ENCODE results near the gene OR5A1. TPM values are rescaled to one million over a fixed set of nuclear protein-coding genes. Genes with fewer than 3 reads are reported as not detected.

The OR5A1 gene
- total and polyA plus RNA-seq, 2 experiments from 2014 or later, result not detected

DNA sequence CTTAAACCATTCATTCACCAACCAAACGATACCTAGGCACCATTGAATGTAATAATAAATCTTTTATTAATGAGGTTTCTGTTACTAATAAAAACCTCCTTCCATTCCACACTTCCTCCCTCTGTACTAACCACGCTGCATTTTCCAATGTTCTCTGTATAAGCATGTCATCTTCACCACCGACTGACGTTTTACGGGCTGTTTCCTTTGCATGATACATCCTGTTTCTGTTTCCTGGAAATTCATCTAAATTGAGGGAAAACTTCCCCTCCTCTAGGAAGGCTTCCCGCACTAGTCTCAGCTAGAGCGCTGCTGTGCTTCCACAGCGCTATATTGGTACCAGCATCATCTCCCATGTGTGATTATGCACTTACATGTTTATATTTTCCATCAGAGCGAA is 38.9 kb downstream of the OR5A1 start:
- DNase-seq (ENCODE audit: low read depth in 1 of 2, low spot score in 1 of 2), result no peak
- Histone ChIP-seq H3K27ac (no peak overlapping the region), H3K4me1 (ENCODE audit: low read depth) (no peaks in the 10 kb centered on the region), H3K27me3 (no peaks in the 10 kb centered on the region), H3K36me3 (no peaks in the 10 kb centered on the region), H3K9me3 (ENCODE audit: low read depth) (no peaks in the 10 kb centered on the region), H3K4me3 (no peak overlapping the region)
- TF ChIP-seq, protein P1, sequence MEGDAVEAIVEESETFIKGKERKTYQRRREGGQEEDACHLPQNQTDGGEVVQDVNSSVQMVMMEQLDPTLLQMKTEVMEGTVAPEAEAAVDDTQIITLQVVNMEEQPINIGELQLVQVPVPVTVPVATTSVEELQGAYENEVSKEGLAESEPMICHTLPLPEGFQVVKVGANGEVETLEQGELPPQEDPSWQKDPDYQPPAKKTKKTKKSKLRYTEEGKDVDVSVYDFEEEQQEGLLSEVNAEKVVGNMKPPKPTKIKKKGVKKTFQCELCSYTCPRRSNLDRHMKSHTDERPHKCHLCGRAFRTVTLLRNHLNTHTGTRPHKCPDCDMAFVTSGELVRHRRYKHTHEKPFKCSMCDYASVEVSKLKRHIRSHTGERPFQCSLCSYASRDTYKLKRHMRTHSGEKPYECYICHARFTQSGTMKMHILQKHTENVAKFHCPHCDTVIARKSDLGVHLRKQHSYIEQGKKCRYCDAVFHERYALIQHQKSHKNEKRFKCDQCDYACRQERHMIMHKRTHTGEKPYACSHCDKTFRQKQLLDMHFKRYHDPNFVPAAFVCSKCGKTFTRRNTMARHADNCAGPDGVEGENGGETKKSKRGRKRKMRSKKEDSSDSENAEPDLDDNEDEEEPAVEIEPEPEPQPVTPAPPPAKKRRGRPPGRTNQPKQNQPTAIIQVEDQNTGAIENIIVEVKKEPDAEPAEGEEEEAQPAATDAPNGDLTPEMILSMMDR (IDR thresholded peaks at IDR 0.05; ENCODE audit: low read depth, low read length), result no peak

DNA sequence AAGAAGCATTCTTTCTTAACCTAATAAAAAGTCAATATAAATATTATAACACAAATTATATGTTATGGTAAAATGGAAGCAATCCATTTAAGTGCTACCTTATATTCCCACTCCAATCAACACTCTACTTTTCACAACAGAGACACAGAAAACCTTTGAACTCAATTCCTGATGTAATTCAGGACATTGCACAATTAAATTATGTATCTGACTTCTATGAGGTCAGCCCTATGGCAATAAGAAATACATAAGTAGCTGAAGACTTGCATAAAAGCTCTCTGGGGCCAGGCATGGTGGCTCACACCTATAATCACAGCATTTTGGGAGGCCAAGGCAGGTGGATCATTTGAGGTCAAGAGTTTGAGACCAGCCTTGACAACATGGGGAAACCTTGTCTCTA is 43.6 kb downstream of the OR5A1 start:
- Histone ChIP-seq H3K36me3 (no peaks in the 10 kb centered on the region), H3K9me3 (ENCODE audit: low read depth) (no peaks in the 10 kb centered on the region), H3K27ac (no peak overlapping the region), H3K4me3 (no peak overlapping the region), H3K4me1 (ENCODE audit: low read depth) (no peaks in the 10 kb centered on the region), H3K27me3 (no peaks in the 10 kb centered on the region)
- DNase-seq (ENCODE audit: low read depth in 1 of 2, low spot score in 1 of 2), result no peak
- TF ChIP-seq, protein P1 (IDR thresholded peaks at IDR 0.05; ENCODE audit: low read depth, low read length), result no peak

DNA sequence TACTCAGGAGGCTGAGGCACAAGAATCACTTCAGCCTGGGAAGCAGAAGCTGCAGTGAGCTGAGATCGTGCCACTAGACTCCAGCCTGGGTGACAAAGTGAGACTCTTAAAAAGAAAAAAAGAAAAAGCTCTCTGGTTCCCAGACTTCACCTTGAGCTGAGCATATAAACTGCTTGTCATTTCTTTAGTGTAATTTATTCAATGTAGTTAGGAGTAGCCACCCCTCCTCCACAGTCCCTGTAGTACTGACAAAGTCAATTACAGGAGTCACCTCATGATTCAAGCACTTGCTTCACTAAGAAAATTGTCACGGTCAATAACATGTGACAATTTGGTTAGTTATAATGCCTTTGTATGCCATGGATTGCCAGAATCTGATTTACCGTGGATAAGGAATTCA is 44.1 kb downstream of the OR5A1 start:
- Histone ChIP-seq H3K27ac (no peak overlapping the region), H3K36me3 (no peaks in the 10 kb centered on the region), H3K9me3 (ENCODE audit: low read depth) (no peaks in the 10 kb centered on the region), H3K4me1 (ENCODE audit: low read depth) (no peaks in the 10 kb centered on the region), H3K27me3 (no peaks in the 10 kb centered on the region), H3K4me3 (no peak overlapping the region)
- TF ChIP-seq, protein P1 (IDR thresholded peaks at IDR 0.05; ENCODE audit: low read depth, low read length), result no peak
- no peak for DNase-seq (ENCODE audit: low read depth in 1 of 2, low spot score in 1 of 2)

Other genes starting within 250 kb of the OR5A1 start
- not detected in 2 replicates for gene MPEG1, start 223.5 kb upstream of the OR5A1 start, total RNA-seq
- not detected in 2 replicates for gene MPEG1, start 223.5 kb upstream of the OR5A1 start, polyA plus RNA-seq
- not detected in 2 replicates for gene OR5AN1, start 77.6 kb upstream of the OR5A1 start, total RNA-seq
- not detected in 2 replicates for gene OR5AN1, start 77.6 kb upstream of the OR5A1 start, polyA plus RNA-seq
- not detected in 2 replicates for gene OR5A2, start 10.1 kb upstream of the OR5A1 start, total RNA-seq
- gene OR5A2, start 10.1 kb upstream of the OR5A1 start, polyA plus RNA-seq, result not detected in 2 replicates
- not detected in 2 replicates for gene OR4D6, start 20.5 kb downstream of the OR5A1 start, total RNA-seq
- not detected in 2 replicates for gene OR4D6, start 20.5 kb downstream of the OR5A1 start, polyA plus RNA-seq
- not detected in 2 replicates for gene OR4D10, start 36.8 kb downstream of the OR5A1 start, total RNA-seq
- not detected in 2 replicates for gene OR4D10, start 36.8 kb downstream of the OR5A1 start, polyA plus RNA-seq
- not detected in 2 replicates for gene OR4D11, start 67.1 kb downstream of the OR5A1 start, total RNA-seq
- gene OR4D11, start 67.1 kb downstream of the OR5A1 start, polyA plus RNA-seq, result not detected in 2 replicates
- gene OR4D9, start 75.1 kb downstream of the OR5A1 start, total RNA-seq, result not detected in 2 replicates
- not detected in 2 replicates for gene OR4D9, start 75.1 kb downstream of the OR5A1 start, polyA plus RNA-seq
- gene OSBP, start 179.3 kb downstream of the OR5A1 start, total RNA-seq, result 20.6 and 27.3 TPM in 2 replicates
- 30.7 and 39.8 TPM in 2 replicates for gene OSBP, start 179.3 kb downstream of the OR5A1 start, polyA plus RNA-seq
- 7.9 and 10.9 TPM in 2 replicates for gene PATL1, start 232.6 kb downstream of the OR5A1 start, total RNA-seq
- 11.4 and 15.8 TPM in 2 replicates for gene PATL1, start 232.6 kb downstream of the OR5A1 start, polyA plus RNA-seq